ENCODE measurements around the gene UGT1A8.

DNA sequence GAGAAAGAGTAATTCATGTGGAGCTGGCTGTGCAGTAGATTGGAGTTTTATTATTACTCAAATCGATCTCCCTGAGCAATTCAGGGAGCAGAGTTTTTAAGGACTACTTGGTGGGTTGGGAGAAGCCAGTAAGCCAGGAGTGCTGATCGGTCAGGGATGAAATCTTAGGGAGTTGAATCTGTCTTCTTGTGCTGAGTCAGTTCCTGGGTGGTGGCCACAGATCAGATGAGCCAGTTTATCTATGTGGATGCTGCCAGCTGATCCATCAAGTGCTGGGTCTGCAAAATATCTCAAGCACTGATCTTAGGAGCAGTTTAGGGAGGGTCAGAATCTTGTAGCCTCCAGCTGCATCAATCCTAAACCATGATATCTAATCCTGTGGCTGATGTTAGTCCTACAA, 17.0 kb upstream of the UGT1A8 start:
- TF ChIP-seq, protein P1, sequence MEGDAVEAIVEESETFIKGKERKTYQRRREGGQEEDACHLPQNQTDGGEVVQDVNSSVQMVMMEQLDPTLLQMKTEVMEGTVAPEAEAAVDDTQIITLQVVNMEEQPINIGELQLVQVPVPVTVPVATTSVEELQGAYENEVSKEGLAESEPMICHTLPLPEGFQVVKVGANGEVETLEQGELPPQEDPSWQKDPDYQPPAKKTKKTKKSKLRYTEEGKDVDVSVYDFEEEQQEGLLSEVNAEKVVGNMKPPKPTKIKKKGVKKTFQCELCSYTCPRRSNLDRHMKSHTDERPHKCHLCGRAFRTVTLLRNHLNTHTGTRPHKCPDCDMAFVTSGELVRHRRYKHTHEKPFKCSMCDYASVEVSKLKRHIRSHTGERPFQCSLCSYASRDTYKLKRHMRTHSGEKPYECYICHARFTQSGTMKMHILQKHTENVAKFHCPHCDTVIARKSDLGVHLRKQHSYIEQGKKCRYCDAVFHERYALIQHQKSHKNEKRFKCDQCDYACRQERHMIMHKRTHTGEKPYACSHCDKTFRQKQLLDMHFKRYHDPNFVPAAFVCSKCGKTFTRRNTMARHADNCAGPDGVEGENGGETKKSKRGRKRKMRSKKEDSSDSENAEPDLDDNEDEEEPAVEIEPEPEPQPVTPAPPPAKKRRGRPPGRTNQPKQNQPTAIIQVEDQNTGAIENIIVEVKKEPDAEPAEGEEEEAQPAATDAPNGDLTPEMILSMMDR (IDR thresholded peaks at IDR 0.05) = no peak
- TF ChIP-seq POLR2A (IDR thresholded peaks at IDR 0.05) = no peak

Data from adrenal gland (tissue), 5 donors.